H1 (cell line): ENCODE measurements around the gene ASB8. TPM values are rescaled to one million over a fixed set of nuclear protein-coding genes. Genes with fewer than 3 reads are reported as not detected.
A peak's percentile ranks its signal among the peaks of the same experiment; 100 is the strongest.

ENCODE experiments used
- ASH2L ChIP-seq: fragments of 200-600, 300-600 bp; sonication (generic); IDR thresholded peaks from one replicate; pipeline ENCODE4 v1.7.1; 2017; ENCODE audit warnings: low read length
- FOSL1 ChIP-seq: IDR thresholded peaks from 2 replicates; pipeline ENCODE4 v1.6.1; 2011; ENCODE audit warnings: mild to moderate bottlenecking, low read depth, low read length, moderate library complexity; ENCODE audit not compliant: insufficient read depth
- NANOG ChIP-seq: IDR thresholded peaks from 2 replicates; pipeline ENCODE4 v1.6.1; 2011; ENCODE audit warnings: low read length, low read depth, mild to moderate bottlenecking, inconsistent platforms; ENCODE audit not compliant: insufficient read depth, poor library complexity, severe bottlenecking
- RAD21 ChIP-seq, 2 experiments: IDR thresholded peaks in 1 of 2; conservative IDR thresholded peaks in 1 of 2; 2 replicates each; pipeline ENCODE4 v1.6.1; 2011; ENCODE audit warnings: low read depth in 2 of 2, low read length in 2 of 2, improper control_type of control experiment in 1 of 2, inconsistent platforms in 1 of 2, mild to moderate bottlenecking in 1 of 2, moderate library complexity in 1 of 2
- SP1 ChIP-seq: IDR thresholded peaks from 2 replicates; pipeline ENCODE4 v1.6.1; 2011; ENCODE audit warnings: low read depth, low read length
- SRF ChIP-seq: IDR thresholded peaks from 2 replicates; pipeline ENCODE4 v1.6.1; 2011; ENCODE audit warnings: mild to moderate bottlenecking, low read depth, low read length, moderate library complexity
- SUZ12 ChIP-seq: fragments of 200-600 bp; sonication (generic); IDR thresholded peaks from 2 replicates; pipeline ENCODE4 v1.6.1; 2012; ENCODE audit warnings: mild to moderate bottlenecking, inconsistent platforms, low read length, moderate library complexity, mixed read lengths
- TAF7 ChIP-seq: optimal IDR thresholded peaks from 2 replicates; pipeline ENCODE3; 2011; ENCODE audit warnings: low read depth, mild to moderate bottlenecking, inconsistent platforms, low read length, moderate library complexity, borderline replicate concordance
- TCF12 ChIP-seq: IDR thresholded peaks from 2 replicates; pipeline ENCODE4 v1.6.1; 2011; ENCODE audit warnings: low read depth, mild to moderate bottlenecking, low read length
- polyA plus RNA-seq, 7 experiments: library from polyadenylated mRNA; depleted of rRNA in 3 of 7; stranded (reverse) in 5 of 7; unstranded in 2 of 7; fragments of >200 nt in 5 of 7; fragments of 200-250 nt in 2 of 7; gene quantifications; 1 replicate in 5 of 7; 2 replicates in 1 of 7; 4 replicates in 1 of 7; pipeline versions ENCODE4 v1.2.1 to v1.2.3, GENCODE V29; 2011 to 2013; ENCODE audit warnings: missing spikeins in 2 of 7, mixed read lengths in 2 of 7
- total RNA-seq: library from RNA; stranded (reverse); fragmentation: NEBNext Ultra II Directional; extraction: Animal tissue kit (Norgen Biotek cat#: 25700); gene quantifications from 2 replicates; pipeline ENCODE4 v1.2.1, GENCODE V29; 2021
- TF ChIP-seq, protein P1 (sequence below): fragments of 300-600 bp; sonication (generic); IDR thresholded peaks from 2 replicates; pipeline ENCODE4 v1.7.1; 2012; ENCODE audit warnings: low read length, moderate library complexity, mild to moderate bottlenecking, inconsistent platforms; ENCODE audit not compliant: insufficient replicate concordance

ASB8 gene
- total and polyA plus RNA-seq, 2 of the 8 experiments (the other 6 are each of a cell fraction or from before 2014, with no cell fraction given) = 3.8 to 8.3 TPM

GRCh38 chr12:48197971-48198671, 40.8 kb upstream of the ASB8 start (continued):
- TF ChIP-seq, protein P1, sequence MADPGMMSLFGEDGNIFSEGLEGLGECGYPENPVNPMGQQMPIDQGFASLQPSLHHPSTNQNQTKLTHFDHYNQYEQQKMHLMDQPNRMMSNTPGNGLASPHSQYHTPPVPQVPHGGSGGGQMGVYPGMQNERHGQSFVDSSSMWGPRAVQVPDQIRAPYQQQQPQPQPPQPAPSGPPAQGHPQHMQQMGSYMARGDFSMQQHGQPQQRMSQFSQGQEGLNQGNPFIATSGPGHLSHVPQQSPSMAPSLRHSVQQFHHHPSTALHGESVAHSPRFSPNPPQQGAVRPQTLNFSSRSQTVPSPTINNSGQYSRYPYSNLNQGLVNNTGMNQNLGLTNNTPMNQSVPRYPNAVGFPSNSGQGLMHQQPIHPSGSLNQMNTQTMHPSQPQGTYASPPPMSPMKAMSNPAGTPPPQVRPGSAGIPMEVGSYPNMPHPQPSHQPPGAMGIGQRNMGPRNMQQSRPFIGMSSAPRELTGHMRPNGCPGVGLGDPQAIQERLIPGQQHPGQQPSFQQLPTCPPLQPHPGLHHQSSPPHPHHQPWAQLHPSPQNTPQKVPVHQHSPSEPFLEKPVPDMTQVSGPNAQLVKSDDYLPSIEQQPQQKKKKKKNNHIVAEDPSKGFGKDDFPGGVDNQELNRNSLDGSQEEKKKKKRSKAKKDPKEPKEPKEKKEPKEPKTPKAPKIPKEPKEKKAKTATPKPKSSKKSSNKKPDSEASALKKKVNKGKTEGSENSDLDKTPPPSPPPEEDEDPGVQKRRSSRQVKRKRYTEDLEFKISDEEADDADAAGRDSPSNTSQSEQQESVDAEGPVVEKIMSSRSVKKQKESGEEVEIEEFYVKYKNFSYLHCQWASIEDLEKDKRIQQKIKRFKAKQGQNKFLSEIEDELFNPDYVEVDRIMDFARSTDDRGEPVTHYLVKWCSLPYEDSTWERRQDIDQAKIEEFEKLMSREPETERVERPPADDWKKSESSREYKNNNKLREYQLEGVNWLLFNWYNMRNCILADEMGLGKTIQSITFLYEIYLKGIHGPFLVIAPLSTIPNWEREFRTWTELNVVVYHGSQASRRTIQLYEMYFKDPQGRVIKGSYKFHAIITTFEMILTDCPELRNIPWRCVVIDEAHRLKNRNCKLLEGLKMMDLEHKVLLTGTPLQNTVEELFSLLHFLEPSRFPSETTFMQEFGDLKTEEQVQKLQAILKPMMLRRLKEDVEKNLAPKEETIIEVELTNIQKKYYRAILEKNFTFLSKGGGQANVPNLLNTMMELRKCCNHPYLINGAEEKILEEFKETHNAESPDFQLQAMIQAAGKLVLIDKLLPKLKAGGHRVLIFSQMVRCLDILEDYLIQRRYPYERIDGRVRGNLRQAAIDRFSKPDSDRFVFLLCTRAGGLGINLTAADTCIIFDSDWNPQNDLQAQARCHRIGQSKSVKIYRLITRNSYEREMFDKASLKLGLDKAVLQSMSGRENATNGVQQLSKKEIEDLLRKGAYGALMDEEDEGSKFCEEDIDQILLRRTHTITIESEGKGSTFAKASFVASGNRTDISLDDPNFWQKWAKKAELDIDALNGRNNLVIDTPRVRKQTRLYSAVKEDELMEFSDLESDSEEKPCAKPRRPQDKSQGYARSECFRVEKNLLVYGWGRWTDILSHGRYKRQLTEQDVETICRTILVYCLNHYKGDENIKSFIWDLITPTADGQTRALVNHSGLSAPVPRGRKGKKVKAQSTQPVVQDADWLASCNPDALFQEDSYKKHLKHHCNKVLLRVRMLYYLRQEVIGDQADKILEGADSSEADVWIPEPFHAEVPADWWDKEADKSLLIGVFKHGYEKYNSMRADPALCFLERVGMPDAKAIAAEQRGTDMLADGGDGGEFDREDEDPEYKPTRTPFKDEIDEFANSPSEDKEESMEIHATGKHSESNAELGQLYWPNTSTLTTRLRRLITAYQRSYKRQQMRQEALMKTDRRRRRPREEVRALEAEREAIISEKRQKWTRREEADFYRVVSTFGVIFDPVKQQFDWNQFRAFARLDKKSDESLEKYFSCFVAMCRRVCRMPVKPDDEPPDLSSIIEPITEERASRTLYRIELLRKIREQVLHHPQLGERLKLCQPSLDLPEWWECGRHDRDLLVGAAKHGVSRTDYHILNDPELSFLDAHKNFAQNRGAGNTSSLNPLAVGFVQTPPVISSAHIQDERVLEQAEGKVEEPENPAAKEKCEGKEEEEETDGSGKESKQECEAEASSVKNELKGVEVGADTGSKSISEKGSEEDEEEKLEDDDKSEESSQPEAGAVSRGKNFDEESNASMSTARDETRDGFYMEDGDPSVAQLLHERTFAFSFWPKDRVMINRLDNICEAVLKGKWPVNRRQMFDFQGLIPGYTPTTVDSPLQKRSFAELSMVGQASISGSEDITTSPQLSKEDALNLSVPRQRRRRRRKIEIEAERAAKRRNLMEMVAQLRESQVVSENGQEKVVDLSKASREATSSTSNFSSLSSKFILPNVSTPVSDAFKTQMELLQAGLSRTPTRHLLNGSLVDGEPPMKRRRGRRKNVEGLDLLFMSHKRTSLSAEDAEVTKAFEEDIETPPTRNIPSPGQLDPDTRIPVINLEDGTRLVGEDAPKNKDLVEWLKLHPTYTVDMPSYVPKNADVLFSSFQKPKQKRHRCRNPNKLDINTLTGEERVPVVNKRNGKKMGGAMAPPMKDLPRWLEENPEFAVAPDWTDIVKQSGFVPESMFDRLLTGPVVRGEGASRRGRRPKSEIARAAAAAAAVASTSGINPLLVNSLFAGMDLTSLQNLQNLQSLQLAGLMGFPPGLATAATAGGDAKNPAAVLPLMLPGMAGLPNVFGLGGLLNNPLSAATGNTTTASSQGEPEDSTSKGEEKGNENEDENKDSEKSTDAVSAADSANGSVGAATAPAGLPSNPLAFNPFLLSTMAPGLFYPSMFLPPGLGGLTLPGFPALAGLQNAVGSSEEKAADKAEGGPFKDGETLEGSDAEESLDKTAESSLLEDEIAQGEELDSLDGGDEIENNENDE = no peak
- TF ChIP-seq TAF7 (peak; percentile 72), FOSL1 (no peak), SUZ12 (no peak), RAD21 (IDR thresholded peaks at IDR 0.05 in 1 of 2, conservative IDR thresholded peaks at IDR 0.05 in 1 of 2; ENCODE audit: low read depth in 2 of 2, low read length in 2 of 2) (peak; percentile 17 to 29; a peak in 3 of 4 replicates), SP1 (peak; percentile 55; the same call in 1 of the 2 replicates), TCF12 (no peak), NANOG (no peak), SRF (0 out of 2 replicates have a peak, but pooled peaks have one; percentile 1), ASH2L (peak; percentile 70)
